HG03342 (cell line): ENCODE measurements around the gene PLEKHD1.

Experiments used
- ATAC-seq: cut with Tn5 transposase; IDR thresholded peaks from one replicate; pipeline ENCODE4 v1.9.1; 2021; ENCODE audit warnings: mild to moderate bottlenecking, moderate library complexity; ENCODE audit not compliant: unreplicated experiment

Gene PLEKHD1

DNA sequence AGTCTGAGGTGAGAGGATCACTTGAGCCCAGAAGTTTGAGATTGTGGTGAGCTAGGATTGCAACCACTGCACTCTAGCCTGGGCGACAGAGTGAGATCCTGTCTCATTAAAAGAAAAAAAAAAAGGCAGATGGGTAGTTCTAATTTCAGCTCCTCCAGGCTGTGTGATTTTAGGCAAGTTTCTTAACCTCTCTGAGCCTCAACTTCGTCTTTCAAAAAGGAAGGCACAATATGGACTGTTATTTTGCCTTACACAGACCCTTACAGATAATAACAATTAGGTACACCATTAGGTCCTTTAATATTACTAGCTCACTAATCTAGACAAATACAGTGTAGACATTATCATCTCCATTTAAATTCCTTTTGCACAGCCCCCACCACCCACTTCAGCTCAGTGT is 94.9 kb downstream of the PLEKHD1 start:
- no peak for ATAC-seq

DNA sequence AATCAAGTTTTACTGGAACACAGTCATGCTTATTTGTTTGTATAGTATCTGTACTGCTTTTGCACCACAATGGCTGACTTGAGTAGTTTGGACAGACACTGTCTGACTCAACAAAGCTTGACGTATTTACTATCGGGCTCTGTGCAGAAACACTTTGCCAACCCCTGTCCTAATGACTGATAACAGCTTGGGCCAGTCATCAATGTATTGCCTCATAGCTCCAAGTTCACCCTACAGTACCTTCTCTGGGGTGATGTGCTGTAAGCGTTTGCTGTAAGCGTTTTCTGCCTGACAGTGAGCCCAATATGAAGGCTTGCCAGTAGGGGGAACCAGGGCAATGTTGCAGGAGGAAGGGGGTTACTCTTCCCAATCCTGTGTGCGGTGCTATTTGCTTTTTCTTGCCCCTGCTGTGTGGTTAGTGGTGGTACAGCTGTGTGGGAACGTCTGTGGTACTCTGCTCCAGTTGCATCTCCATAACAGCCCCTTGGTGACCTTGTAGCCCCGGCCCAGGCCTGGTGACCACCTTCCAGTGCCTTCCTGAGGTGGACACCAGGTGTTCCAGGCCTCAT is 95.6 kb downstream of the PLEKHD1 start:
- ATAC-seq = no peak
